HG02970 (cell line): ENCODE measurements around the gene C19orf67.
A peak's percentile ranks its signal among the peaks of the same experiment; 100 is the strongest.

Source experiments
- ATAC-seq: cut with Tn5 transposase; IDR thresholded peaks from one replicate; pipeline ENCODE4 v1.9.1; 2021; ENCODE audit warnings: mild to moderate bottlenecking, moderate library complexity, moderate number of reproducible peaks; ENCODE audit not compliant: unreplicated experiment, low FRiP score

The C19orf67 gene

GRCh38 chr19:14111486-14111885, 25.9 kb upstream of the C19orf67 start:
- no peak for ATAC-seq

- no peak for ATAC-seq
Observed at GRCh38 chr19:14110650-14111049, 25.1 kb upstream of the C19orf67 start.

- no peak for ATAC-seq
Observed at GRCh38 chr19:14107581-14108461, 22.2 kb upstream of the C19orf67 start.

GRCh38 chr19:14106840-14107239, 21.3 kb upstream of the C19orf67 start:
- no peak for ATAC-seq

GRCh38 chr19:14105680-14106079, 20.1 kb upstream of the C19orf67 start:
- no peak for ATAC-seq

- ATAC-seq: no peak
Observed at GRCh38 chr19:14103310-14103709, 17.7 kb upstream of the C19orf67 start.

- no peak for ATAC-seq
Observed at GRCh38 chr19:14102756-14103155, 17.2 kb upstream of the C19orf67 start.

- no peak for ATAC-seq
Observed at GRCh38 chr19:14102102-14102696, 16.6 kb upstream of the C19orf67 start.

- ATAC-seq: no peak
Observed at GRCh38 chr19:14101003-14101545, 15.5 kb upstream of the C19orf67 start.

- ATAC-seq: no peak
Observed at GRCh38 chr19:14097532-14098151, 12.1 kb upstream of the C19orf67 start.

GRCh38 chr19:14096272-14096992, 10.8 kb upstream of the C19orf67 start:
- ATAC-seq: no peak

- ATAC-seq: no peak
Observed at GRCh38 chr19:14094854-14095253, 9.3 kb upstream of the C19orf67 start.

GRCh38 chr19:14093117-14093823, 7.7 kb upstream of the C19orf67 start:
- ATAC-seq: no peak

- no peak for ATAC-seq
Observed at GRCh38 chr19:14091813-14092462, 6.4 kb upstream of the C19orf67 start.

- ATAC-seq: peak; percentile 46
Observed at GRCh38 chr19:14091081-14091812, 5.7 kb upstream of the C19orf67 start.

GRCh38 chr19:14090509-14091080, 5.0 kb upstream of the C19orf67 start, which contains the start of gene SAMD1:
SAMD1 (minus strand) TSS chr19:14090751.
- ATAC-seq: peak; percentile 38

GRCh38 chr19:14089662-14090508, 4.3 kb upstream of the C19orf67 start:
- ATAC-seq: peak; percentile 19

GRCh38 chr19:14089412-14089661, 3.8 kb upstream of the C19orf67 start:
- ATAC-seq: no peak
